ENCODE results near the gene WASHC2C.
"Not testable (repeated sequence)": the region's sequence is repeated elsewhere in the genome, so short reads cannot be mapped to it uniquely, and the experiment has no call there.

Gene WASHC2C, protein sequence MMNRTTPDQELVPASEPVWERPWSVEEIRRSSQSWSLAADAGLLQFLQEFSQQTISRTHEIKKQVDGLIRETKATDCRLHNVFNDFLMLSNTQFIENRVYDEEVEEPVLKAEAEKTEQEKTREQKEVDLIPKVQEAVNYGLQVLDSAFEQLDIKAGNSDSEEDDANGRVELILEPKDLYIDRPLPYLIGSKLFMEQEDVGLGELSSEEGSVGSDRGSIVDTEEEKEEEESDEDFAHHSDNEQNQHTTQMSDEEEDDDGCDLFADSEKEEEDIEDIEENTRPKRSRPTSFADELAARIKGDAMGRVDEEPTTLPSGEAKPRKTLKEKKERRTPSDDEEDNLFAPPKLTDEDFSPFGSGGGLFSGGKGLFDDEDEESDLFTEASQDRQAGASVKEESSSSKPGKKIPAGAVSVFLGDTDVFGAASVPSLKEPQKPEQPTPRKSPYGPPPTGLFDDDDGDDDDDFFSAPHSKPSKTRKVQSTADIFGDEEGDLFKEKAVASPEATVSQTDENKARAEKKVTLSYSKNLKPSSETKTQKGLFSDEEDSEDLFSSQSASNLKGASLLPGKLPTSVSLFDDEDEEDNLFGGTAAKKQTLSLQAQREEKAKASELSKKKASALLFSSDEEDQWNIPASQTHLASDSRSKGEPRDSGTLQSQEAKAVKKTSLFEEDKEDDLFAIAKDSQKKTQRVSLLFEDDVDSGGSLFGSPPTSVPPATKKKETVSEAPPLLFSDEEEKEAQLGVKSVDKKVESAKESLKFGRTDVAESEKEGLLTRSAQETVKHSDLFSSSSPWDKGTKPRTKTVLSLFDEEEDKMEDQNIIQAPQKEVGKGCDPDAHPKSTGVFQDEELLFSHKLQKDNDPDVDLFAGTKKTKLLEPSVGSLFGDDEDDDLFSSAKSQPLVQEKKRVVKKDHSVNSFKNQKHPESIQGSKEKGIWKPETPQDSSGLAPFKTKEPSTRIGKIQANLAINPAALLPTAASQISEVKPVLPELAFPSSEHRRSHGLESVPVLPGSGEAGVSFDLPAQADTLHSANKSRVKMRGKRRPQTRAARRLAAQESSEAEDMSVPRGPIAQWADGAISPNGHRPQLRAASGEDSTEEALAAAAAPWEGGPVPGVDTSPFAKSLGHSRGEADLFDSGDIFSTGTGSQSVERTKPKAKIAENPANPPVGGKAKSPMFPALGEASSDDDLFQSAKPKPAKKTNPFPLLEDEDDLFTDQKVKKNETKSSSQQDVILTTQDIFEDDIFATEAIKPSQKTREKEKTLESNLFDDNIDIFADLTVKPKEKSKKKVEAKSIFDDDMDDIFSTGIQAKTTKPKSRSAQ (N-terminal part only)

GRCh38 chr10:45726703-45727420 lies at the start of gene WASHC2C:
Gene WASHC2C (plus strand): TSS chr10:45727266. CDS start chr10:45727318, 52 bp downstream.
- DNase-seq (ENCODE audit: low read depth in 2 of 3, low spot score in 1 of 3) = peak; percentile 93 to 98 (median 94)

GRCh38 chr10:45678467-45678866 lies 48.6 kb upstream of the WASHC2C start:
- not testable (repeated sequence) for DNase-seq (ENCODE audit: low read depth in 2 of 3, low spot score in 1 of 3)

DNA sequence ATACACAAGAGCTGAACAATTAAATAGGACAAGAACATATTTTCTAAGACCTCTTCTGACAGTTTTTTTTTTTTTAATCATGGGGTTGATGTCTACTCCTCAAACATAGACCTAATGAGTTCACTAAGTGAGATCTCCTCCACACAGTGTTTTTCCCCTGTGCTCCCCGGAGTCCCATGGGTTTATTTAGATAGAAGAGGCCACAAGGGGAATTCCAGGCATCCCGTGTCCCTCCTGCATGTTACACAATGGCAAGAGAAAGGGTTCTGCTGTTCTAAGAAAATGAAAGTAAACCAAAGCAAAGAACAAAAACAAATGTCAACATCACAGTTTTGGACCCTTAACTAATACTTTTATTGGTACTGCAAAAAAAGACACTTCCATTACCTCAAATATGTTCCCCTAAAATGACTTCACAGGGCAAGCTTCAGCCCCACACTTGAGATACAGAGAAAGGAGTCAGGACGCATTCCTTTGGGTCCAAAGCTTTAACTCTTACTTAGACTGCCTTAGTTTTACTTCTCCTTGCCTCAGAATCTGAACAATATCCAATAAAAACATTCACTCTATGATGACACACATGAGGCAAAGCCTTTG lies 16.8 kb upstream of the WASHC2C start:
- DNase-seq (ENCODE audit: low read depth in 2 of 3, low spot score in 1 of 3) = not testable (repeated sequence)

DNA sequence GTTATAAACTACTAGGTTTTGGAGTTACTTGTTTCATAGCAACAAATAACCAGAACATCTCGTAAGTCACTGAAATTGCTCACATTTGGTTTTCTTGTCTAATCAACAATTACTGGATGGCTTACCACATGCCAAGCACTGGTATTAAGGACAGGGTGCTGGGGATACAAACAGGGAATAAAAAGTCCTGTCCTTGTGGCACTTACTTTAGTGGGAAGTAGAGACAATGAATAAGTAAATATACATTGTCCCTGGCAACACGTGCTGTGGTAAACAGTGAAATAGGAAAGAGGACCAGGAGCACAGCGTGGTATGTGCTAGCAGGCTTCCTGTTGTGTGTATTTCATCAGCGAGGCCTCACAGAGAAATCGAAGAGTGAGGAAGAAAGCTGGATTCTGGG lies 15.8 kb upstream of the WASHC2C start:
- not testable (repeated sequence) for DNase-seq (ENCODE audit: low read depth in 2 of 3, low spot score in 1 of 3)

GRCh38 chr10:45717053-45717452 lies 10.0 kb upstream of the WASHC2C start:
- not testable (repeated sequence) for DNase-seq (ENCODE audit: low read depth in 2 of 3, low spot score in 1 of 3)

GRCh38 chr10:45717642-45718041 lies 9.4 kb upstream of the WASHC2C start:
- not testable (repeated sequence) for DNase-seq (ENCODE audit: low read depth in 2 of 3, low spot score in 1 of 3)

DNA sequence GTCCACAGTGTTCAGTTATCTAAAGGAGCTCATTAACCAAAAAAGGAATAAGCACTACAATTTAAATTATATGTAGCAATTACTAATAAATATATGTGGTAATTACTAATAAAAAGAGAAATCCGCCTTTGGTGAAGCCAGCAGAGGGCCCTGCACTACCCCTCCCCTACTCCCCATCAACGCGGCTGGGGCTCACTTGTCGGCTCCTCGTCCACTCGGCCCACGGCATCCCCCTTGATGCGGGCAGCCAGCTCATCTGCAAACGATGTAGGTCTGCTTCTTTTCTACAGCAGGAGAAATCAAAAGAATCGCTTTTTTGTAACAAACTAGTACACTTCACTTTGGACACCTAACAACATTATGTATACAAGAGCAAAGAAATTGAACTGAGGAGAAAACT lies 5.6 kb upstream of the WASHC2C start:
- DNase-seq (ENCODE audit: low read depth in 2 of 3, low spot score in 1 of 3) = not testable (repeated sequence)

GRCh38 chr10:45723851-45724250 lies 3.2 kb upstream of the WASHC2C start:
- not testable (repeated sequence) for DNase-seq (ENCODE audit: low read depth in 2 of 3, low spot score in 1 of 3)

- DNase-seq (ENCODE audit: low read depth in 2 of 3, low spot score in 1 of 3) = not testable (repeated sequence)
Measured at GRCh38 chr10:45727421-45727965, 427 bp downstream of the WASHC2C start.

GRCh38 chr10:45734449-45734848 lies 7.4 kb downstream of the WASHC2C start:
- not testable (repeated sequence) for DNase-seq (ENCODE audit: low read depth in 2 of 3, low spot score in 1 of 3)

GRCh38 chr10:45734867-45735266 lies 7.8 kb downstream of the WASHC2C start:
- DNase-seq (ENCODE audit: low read depth in 2 of 3, low spot score in 1 of 3) = not testable (repeated sequence)

GRCh38 chr10:45741559-45741958 lies 14.5 kb downstream of the WASHC2C start:
- DNase-seq (ENCODE audit: low read depth in 2 of 3, low spot score in 1 of 3) = not testable (repeated sequence)

- not testable (repeated sequence) for DNase-seq (ENCODE audit: low read depth in 2 of 3, low spot score in 1 of 3)
Measured at GRCh38 chr10:45742014-45742413, 14.9 kb downstream of the WASHC2C start.

DNA sequence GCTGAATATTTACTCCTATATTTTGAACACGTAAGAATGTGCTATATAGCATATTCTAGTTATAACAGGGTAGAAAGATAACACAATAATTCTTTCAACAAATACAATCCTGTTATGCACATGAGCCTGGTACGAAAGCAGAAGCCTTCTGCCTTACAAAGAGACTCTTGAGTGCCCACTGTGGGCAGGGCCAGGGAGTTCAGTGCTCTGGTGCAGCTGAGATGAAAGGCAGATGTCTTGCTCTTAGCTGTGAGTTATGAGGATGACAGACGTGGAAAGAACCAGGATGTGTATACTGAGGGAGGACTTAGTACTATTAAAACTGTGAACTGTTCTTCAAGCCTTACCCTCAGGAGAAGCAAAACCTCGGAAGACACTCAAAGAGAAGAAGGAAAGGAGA lies 24.1 kb downstream of the WASHC2C start:
- DNase-seq (ENCODE audit: low read depth in 2 of 3, low spot score in 1 of 3) = not testable (repeated sequence)

- DNase-seq (ENCODE audit: low read depth in 2 of 3, low spot score in 1 of 3) = not testable (repeated sequence)
Measured at GRCh38 chr10:45752210-45752609, 25.1 kb downstream of the WASHC2C start.

DNA sequence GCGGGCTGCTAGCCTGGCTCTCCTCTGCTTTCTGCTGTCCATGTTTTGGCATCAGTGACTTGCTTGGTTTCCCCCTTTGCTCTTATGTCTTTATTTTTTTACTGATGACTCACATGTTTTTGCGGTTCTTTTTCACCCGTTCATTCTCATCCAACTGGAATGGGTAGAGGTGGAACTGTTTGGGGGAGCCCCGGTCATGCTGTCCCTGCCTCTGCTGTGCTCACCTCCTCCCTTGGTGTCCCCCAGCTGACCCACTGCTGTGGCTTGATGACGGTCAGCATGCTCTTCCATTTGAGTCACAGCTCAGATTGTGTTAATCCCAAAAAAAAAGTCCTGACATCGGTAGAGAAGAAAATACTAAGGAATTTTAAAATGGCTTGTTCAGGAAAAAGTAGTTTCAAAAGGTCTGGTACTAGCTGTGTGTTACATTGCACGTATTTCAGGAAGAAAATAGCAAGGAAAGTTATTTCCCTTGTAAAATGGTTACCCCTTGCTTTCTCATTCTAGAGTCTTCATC lies 27.0 kb downstream of the WASHC2C start:
- not testable (repeated sequence) for DNase-seq (ENCODE audit: low read depth in 2 of 3, low spot score in 1 of 3)

GRCh38 chr10:45755083-45755482 lies 28.0 kb downstream of the WASHC2C start:
- not testable (repeated sequence) for DNase-seq (ENCODE audit: low read depth in 2 of 3, low spot score in 1 of 3)

DNA sequence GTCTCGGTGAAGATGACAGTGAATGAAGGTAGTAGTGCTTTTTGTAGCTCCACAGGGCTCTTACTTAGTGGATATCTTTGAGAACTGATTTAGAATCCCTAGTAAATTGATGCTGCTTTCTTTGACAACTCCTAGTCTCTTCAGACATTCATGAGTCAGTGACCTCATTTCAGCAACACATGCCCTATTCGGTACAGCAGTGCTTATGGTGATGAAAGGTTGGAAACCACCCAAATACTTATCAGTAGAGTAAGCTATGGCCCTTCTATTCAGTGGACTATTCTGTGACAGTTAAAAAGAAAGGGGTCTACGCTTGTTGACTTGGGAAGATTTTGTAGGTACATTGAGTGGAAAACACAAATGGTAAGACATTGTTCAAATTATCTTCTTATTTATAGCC lies 29.0 kb downstream of the WASHC2C start:
- not testable (repeated sequence) for DNase-seq (ENCODE audit: low read depth in 2 of 3, low spot score in 1 of 3)
